ENCODE data around the gene GRIK3.

Gene GRIK3

DNA sequence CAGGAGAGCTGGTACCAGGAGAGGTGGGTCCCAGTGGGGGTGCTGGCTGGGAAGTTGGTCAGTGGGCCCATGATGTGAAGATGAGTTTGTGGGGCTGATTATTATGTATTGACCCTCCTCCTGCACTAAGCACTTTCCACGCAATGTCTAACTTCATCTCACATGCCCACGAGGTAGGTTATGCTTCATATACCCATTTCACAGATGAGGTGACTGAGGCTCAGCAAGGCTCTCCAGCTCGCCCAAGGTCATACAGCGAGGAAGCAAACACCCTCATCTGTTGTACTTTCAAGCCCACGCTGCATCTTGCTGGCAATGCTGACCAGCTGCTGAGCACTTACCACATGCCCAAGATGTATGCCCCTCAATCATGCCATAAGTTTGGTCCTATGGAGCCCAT, 175.8 kb downstream of the GRIK3 start:
- no peaks in the 10 kb centered on the region for H3K36me3 ChIP-seq (ENCODE audit: insufficient read depth, insufficient read length, low read length)
- H3K9me3 ChIP-seq (ENCODE audit: insufficient read depth, low read length) = no peaks in the 10 kb centered on the region
- TF ChIP-seq SUZ12 (IDR thresholded peaks at IDR 0.05; ENCODE audit: extremely low read depth, insufficient read depth, insufficient read length) (no peak), YY1 (IDR thresholded peaks at IDR 0.05; ENCODE audit: insufficient read depth, insufficient read length) (no peak), ZNF274 (IDR thresholded peaks at IDR 0.05; ENCODE audit: low read depth, low read length) (no peak)
- H3K4me1 ChIP-seq (ENCODE audit: insufficient read depth, insufficient read length) = peaks cover 36% of the 10 kb centered on the region
- H3K4me3 ChIP-seq (ENCODE audit: insufficient read length, low read depth) = no peak overlapping the region
- no peak overlapping the region for H3K9ac ChIP-seq (ENCODE audit: insufficient read length, low read depth)
- no peaks in the 10 kb centered on the region for H3K27me3 ChIP-seq (ENCODE audit: insufficient read depth, insufficient read length)
- DNase-seq (ENCODE audit: low read depth, low spot score) = no peak

DNA sequence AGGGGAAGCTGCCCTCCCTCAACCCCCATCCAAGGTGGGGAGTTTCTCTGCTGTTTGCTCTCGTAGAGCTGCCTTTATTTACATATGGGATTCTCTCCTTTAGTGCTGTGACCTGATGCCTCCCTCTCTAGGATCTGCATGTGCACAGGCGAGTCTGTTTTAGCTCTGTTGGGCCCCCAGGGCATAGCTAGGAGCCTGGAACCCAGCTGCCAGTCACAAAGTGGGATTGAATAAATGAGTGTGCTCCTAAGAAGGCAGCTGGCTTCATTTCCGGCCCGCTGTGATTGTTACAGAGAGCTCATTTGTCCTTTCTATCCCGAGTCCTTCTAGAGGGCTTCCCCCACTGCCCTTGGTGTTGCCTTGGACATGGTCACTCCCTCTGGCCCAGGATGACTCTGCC, 176.6 kb downstream of the GRIK3 start:
- no peaks in the 10 kb centered on the region for H3K9me3 ChIP-seq (ENCODE audit: insufficient read depth, low read length)
- H3K27me3 ChIP-seq (ENCODE audit: insufficient read depth, insufficient read length) = no peaks in the 10 kb centered on the region
- H3K36me3 ChIP-seq (ENCODE audit: insufficient read depth, insufficient read length, low read length) = no peaks in the 10 kb centered on the region
- peaks cover 39% of the 10 kb centered on the region for H3K4me1 ChIP-seq (ENCODE audit: insufficient read depth, insufficient read length)
- no peak overlapping the region for H3K4me3 ChIP-seq (ENCODE audit: insufficient read length, low read depth)
- TF ChIP-seq SUZ12 (IDR thresholded peaks at IDR 0.05; ENCODE audit: extremely low read depth, insufficient read depth, insufficient read length) = no peak
- TF ChIP-seq ZNF274 (IDR thresholded peaks at IDR 0.05; ENCODE audit: low read depth, low read length) = no peak
- no peak for TF ChIP-seq YY1 (IDR thresholded peaks at IDR 0.05; ENCODE audit: insufficient read depth, insufficient read length)
- H3K9ac ChIP-seq (ENCODE audit: insufficient read length, low read depth) = no peak overlapping the region
- DNase-seq (ENCODE audit: low read depth, low spot score) = peak; percentile 47

DNA sequence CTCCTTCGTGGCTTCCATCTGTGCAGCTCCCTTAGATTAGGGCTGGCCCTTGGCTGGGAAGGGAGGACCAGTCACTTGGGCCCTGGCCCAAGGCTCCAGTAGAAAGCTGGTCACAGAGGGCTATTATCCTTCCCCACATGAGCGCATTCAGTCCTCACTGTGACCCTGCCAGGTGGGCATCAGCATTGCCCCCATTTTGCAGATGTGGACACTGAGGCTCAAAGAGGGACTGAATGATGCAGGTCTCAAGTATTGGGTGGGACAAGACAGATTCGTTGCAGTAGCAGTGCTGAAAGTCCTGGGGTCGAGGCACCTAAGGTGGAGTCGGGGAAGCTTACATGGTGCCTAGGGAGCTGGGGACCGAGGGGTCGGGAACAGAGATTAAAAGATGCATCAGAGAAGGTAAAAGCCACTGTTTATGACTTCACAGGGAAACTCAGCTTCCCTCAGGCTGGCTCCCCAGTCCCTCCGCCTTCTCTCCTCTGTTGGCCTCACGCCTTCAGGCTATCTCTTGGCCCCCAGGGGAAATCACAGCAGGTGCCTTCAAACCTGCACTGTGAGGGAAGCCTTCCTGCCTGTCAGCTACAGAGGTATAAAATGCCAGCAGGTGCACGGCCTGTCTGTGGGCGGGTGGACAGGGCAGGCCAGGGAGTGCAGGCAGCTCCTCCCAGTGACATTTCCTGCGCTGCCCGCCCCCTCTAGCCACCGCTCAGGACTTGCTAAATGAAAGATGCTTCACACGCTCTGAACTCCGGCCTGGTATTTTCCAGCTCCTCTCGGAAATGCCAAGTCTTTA, 178.4 kb downstream of the GRIK3 start:
- peak overlapping the region; percentile 28 for H3K9ac ChIP-seq (ENCODE audit: insufficient read length, low read depth)
- no peak for DNase-seq (ENCODE audit: low read depth, low spot score)
- H3K36me3 ChIP-seq (ENCODE audit: insufficient read depth, insufficient read length, low read length) = no peaks in the 10 kb centered on the region

DNA sequence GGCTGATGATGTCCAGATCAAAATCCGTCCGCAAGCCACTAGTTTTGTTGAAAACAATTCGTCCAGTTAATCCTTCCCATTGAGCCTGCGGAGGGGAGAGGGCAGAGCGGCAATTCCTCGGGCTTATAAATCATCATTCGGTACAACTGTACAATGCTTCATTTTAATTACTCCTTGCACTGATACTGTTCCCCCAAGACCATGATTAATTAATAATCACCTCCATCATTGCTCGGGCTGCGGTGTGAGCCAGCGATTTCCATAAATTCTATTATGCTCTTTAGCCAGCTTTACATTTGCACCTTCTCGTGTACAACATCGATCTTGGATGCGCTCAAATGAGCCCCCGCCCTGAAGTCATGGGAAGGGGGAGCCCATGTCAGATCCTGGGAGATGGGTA, 180.7 kb downstream of the GRIK3 start:
- Histone ChIP-seq H3K4me1 (ENCODE audit: insufficient read depth, insufficient read length) (peaks cover 53% of the 10 kb centered on the region), H3K27me3 (ENCODE audit: insufficient read depth, insufficient read length) (no peaks in the 10 kb centered on the region), H3K36me3 (ENCODE audit: insufficient read depth, insufficient read length, low read length) (no peaks in the 10 kb centered on the region), H3K9me3 (ENCODE audit: insufficient read depth, low read length) (no peaks in the 10 kb centered on the region), H3K9ac (ENCODE audit: insufficient read length, low read depth) (no peak overlapping the region), H3K4me3 (ENCODE audit: insufficient read length, low read depth) (no peak overlapping the region)
- DNase-seq (ENCODE audit: low read depth, low spot score) = no peak
- TF ChIP-seq SUZ12 (IDR thresholded peaks at IDR 0.05; ENCODE audit: extremely low read depth, insufficient read depth, insufficient read length) (no peak), ZNF274 (IDR thresholded peaks at IDR 0.05; ENCODE audit: low read depth, low read length) (no peak), YY1 (IDR thresholded peaks at IDR 0.05; ENCODE audit: insufficient read depth, insufficient read length) (no peak)

More for the DNA sequence above, 178.4 kb downstream of the GRIK3 start:
- Histone ChIP-seq H3K9me3 (ENCODE audit: insufficient read depth, low read length) (no peaks in the 10 kb centered on the region), H3K4me3 (ENCODE audit: insufficient read length, low read depth) (no peak overlapping the region), H3K27me3 (ENCODE audit: insufficient read depth, insufficient read length) (no peaks in the 10 kb centered on the region), H3K4me1 (ENCODE audit: insufficient read depth, insufficient read length) (peaks cover 39% of the 10 kb centered on the region)
- TF ChIP-seq YY1 (IDR thresholded peaks at IDR 0.05; ENCODE audit: insufficient read depth, insufficient read length) (no peak), SUZ12 (IDR thresholded peaks at IDR 0.05; ENCODE audit: extremely low read depth, insufficient read depth, insufficient read length) (no peak), ZNF274 (IDR thresholded peaks at IDR 0.05; ENCODE audit: low read depth, low read length) (no peak)

- no peak overlapping the region for H3K9ac ChIP-seq (ENCODE audit: insufficient read length, low read depth)
- no peaks in the 10 kb centered on the region for H3K36me3 ChIP-seq (ENCODE audit: insufficient read depth, insufficient read length, low read length)
- no peak overlapping the region for H3K4me3 ChIP-seq (ENCODE audit: insufficient read length, low read depth)
- H3K9me3 ChIP-seq (ENCODE audit: insufficient read depth, low read length) = no peaks in the 10 kb centered on the region
- peaks cover 49% of the 10 kb centered on the region for H3K4me1 ChIP-seq (ENCODE audit: insufficient read depth, insufficient read length)
- TF ChIP-seq YY1 (IDR thresholded peaks at IDR 0.05; ENCODE audit: insufficient read depth, insufficient read length) (no peak), ZNF274 (IDR thresholded peaks at IDR 0.05; ENCODE audit: low read depth, low read length) (no peak), SUZ12 (IDR thresholded peaks at IDR 0.05; ENCODE audit: extremely low read depth, insufficient read depth, insufficient read length) (no peak)
- DNase-seq (ENCODE audit: low read depth, low spot score) = no peak
- H3K27me3 ChIP-seq (ENCODE audit: insufficient read depth, insufficient read length) = no peaks in the 10 kb centered on the region
Measured at GRCh38 chr1:36852586-36852985, 181.7 kb downstream of the GRIK3 start.

- DNase-seq (ENCODE audit: low read depth, low spot score) = no peak
- TF ChIP-seq ZNF274 (IDR thresholded peaks at IDR 0.05; ENCODE audit: low read depth, low read length) (no peak), YY1 (IDR thresholded peaks at IDR 0.05; ENCODE audit: insufficient read depth, insufficient read length) (no peak), SUZ12 (IDR thresholded peaks at IDR 0.05; ENCODE audit: extremely low read depth, insufficient read depth, insufficient read length) (no peak)
- no peak overlapping the region for H3K9ac ChIP-seq (ENCODE audit: insufficient read length, low read depth)
- no peaks in the 10 kb centered on the region for H3K36me3 ChIP-seq (ENCODE audit: insufficient read depth, insufficient read length, low read length)
- no peaks in the 10 kb centered on the region for H3K27me3 ChIP-seq (ENCODE audit: insufficient read depth, insufficient read length)
- H3K9me3 ChIP-seq (ENCODE audit: insufficient read depth, low read length) = no peaks in the 10 kb centered on the region
- no peak overlapping the region for H3K4me3 ChIP-seq (ENCODE audit: insufficient read length, low read depth)
- H3K4me1 ChIP-seq (ENCODE audit: insufficient read depth, insufficient read length) = peaks cover 45% of the 10 kb centered on the region
Measured at GRCh38 chr1:36851595-36851994, 182.7 kb downstream of the GRIK3 start.

- no peak for DNase-seq (ENCODE audit: low read depth, low spot score)
- H3K4me1 ChIP-seq (ENCODE audit: insufficient read depth, insufficient read length) = peaks cover 45% of the 10 kb centered on the region
Measured at GRCh38 chr1:36851087-36851486, 183.2 kb downstream of the GRIK3 start.

More at GRCh38 chr1:36851087-36851486, 183.2 kb downstream of the GRIK3 start:
- H3K9ac ChIP-seq (ENCODE audit: insufficient read length, low read depth) = no peak overlapping the region
- no peaks in the 10 kb centered on the region for H3K36me3 ChIP-seq (ENCODE audit: insufficient read depth, insufficient read length, low read length)
- no peaks in the 10 kb centered on the region for H3K27me3 ChIP-seq (ENCODE audit: insufficient read depth, insufficient read length)
- TF ChIP-seq SUZ12 (IDR thresholded peaks at IDR 0.05; ENCODE audit: extremely low read depth, insufficient read depth, insufficient read length) (no peak), ZNF274 (IDR thresholded peaks at IDR 0.05; ENCODE audit: low read depth, low read length) (no peak), YY1 (IDR thresholded peaks at IDR 0.05; ENCODE audit: insufficient read depth, insufficient read length) (no peak)
- no peaks in the 10 kb centered on the region for H3K9me3 ChIP-seq (ENCODE audit: insufficient read depth, low read length)
- no peak overlapping the region for H3K4me3 ChIP-seq (ENCODE audit: insufficient read length, low read depth)

All from NT2/D1 (cell line).